DOHH2 (cell line): ENCODE results near the gene KCNAB1.

ENCODE experiments used
- H3F3A ChIP-seq: fragments of 200-600 bp; sonication (generic), shearing (Covaris generic); 2 replicates; pipeline ENCODE4 v1.6.0; 2016; ENCODE audit warnings: antibody characterized with exemption, mild to moderate bottlenecking; ENCODE audit not compliant: control insufficient read depth, insufficient read depth
- H3K27ac ChIP-seq: fragments of 200-600 bp; sonication (generic); 2 replicates; pipeline ENCODE4 v1.5.1; 2014; ENCODE audit warnings: low read depth, mild to moderate bottlenecking, low read length, moderate library complexity
- H3K27me3 ChIP-seq: fragments of 200-600 bp; sonication (generic); 2 replicates; pipeline ENCODE4 v1.6.1; 2014; ENCODE audit warnings: mild to moderate bottlenecking, low read length, mixed read lengths; ENCODE audit not compliant: control insufficient read depth
- H3K36me3 ChIP-seq: fragments of 200-600 bp; sonication (generic); 2 replicates; pipeline ENCODE4 v1.6.1; 2014; ENCODE audit warnings: mild to moderate bottlenecking, low read length, moderate library complexity, mixed read lengths; ENCODE audit not compliant: control insufficient read depth
- H3K4me1 ChIP-seq: fragments of 200-600 bp; sonication (generic); 2 replicates; pipeline ENCODE4 v1.6.1; 2014; ENCODE audit warnings: mild to moderate bottlenecking, low read length, mixed read lengths; ENCODE audit not compliant: control insufficient read depth
- H3K4me2 ChIP-seq: fragments of 200-600 bp; sonication (generic); 2 replicates; pipeline ENCODE4 v1.6.0; 2014; ENCODE audit warnings: mild to moderate bottlenecking, low read length, moderate library complexity
- H3K4me3 ChIP-seq: fragments of 200-600 bp; sonication (generic); 2 replicates; pipeline ENCODE4 v1.5.1; 2014; ENCODE audit warnings: mild to moderate bottlenecking, low read length, mixed read lengths
- H3K79me2 ChIP-seq: fragments of 200-600 bp; sonication (generic); 2 replicates; pipeline ENCODE4 v1.6.1; 2014; ENCODE audit warnings: mild to moderate bottlenecking, low read length, mixed read lengths; ENCODE audit not compliant: control insufficient read depth
- H3K9me2 ChIP-seq: fragments of 200-600 bp; sonication (generic); replicated peaks from 2 replicates; pipeline ENCODE4 v1.6.1; 2014; ENCODE audit warnings: mild to moderate bottlenecking, low read length, mixed read lengths; ENCODE audit not compliant: control insufficient read depth
- H3K9me3 ChIP-seq: fragments of 200-600 bp; sonication (generic); 2 replicates; pipeline ENCODE4 v1.6.1; 2014; ENCODE audit warnings: antibody characterized with exemption, low read length, mixed read lengths; ENCODE audit not compliant: control insufficient read depth, insufficient read depth
- H4K20me1 ChIP-seq: fragments of 200-600 bp; sonication (generic); 2 replicates; pipeline ENCODE4 v1.6.0; 2014; ENCODE audit warnings: low read depth, mild to moderate bottlenecking, antibody characterized with exemption, low read length, moderate library complexity; ENCODE audit not compliant: control insufficient read depth, insufficient read depth
- EZH2phosphoT487 ChIP-seq: fragments of 200-600 bp; sonication (generic); IDR thresholded peaks from 2 replicates; pipeline ENCODE4 v1.6.1; 2017; ENCODE audit warnings: borderline replicate concordance, mild to moderate bottlenecking, antibody characterized with exemption, low read length, moderate library complexity, mixed read lengths
- TF ChIP-seq, protein P1 (sequence below): fragments of 200-600 bp; sonication (generic); IDR thresholded peaks from one replicate; pipeline ENCODE4 v1.5.1; 2014; ENCODE audit warnings: antibody characterized with exemption, mild to moderate bottlenecking, low read depth, low read length; ENCODE audit not compliant: poor library complexity, severe bottlenecking

KCNAB1 gene

GRCh38 chr3:156271508-156271907, 151.1 kb downstream of the KCNAB1 start:
- Histone ChIP-seq H3K4me3 (no peak overlapping the region), H3K27ac (no peak overlapping the region), H3K4me2 (no peak overlapping the region), H3K4me1 (no peaks in the 10 kb centered on the region), H3K9me3 (no peaks in the 10 kb centered on the region), H3K79me2 (no peaks in the 10 kb centered on the region), H3K36me3 (no peaks in the 10 kb centered on the region), H4K20me1 (no peaks in the 10 kb centered on the region), H3K27me3 (no peaks in the 10 kb centered on the region), H3F3A (no peaks in the 10 kb centered on the region), H3K9me2 (no peaks in the 10 kb centered on the region)
- TF ChIP-seq EZH2phosphoT487, result no peak
- TF ChIP-seq, protein P1, sequence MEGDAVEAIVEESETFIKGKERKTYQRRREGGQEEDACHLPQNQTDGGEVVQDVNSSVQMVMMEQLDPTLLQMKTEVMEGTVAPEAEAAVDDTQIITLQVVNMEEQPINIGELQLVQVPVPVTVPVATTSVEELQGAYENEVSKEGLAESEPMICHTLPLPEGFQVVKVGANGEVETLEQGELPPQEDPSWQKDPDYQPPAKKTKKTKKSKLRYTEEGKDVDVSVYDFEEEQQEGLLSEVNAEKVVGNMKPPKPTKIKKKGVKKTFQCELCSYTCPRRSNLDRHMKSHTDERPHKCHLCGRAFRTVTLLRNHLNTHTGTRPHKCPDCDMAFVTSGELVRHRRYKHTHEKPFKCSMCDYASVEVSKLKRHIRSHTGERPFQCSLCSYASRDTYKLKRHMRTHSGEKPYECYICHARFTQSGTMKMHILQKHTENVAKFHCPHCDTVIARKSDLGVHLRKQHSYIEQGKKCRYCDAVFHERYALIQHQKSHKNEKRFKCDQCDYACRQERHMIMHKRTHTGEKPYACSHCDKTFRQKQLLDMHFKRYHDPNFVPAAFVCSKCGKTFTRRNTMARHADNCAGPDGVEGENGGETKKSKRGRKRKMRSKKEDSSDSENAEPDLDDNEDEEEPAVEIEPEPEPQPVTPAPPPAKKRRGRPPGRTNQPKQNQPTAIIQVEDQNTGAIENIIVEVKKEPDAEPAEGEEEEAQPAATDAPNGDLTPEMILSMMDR, result no peak

GRCh38 chr3:156271995-156272719, 151.8 kb downstream of the KCNAB1 start:
- TF ChIP-seq, protein P1, result no peak
- no peak for TF ChIP-seq EZH2phosphoT487
- no peaks in the 10 kb centered on the region for H3K27me3 ChIP-seq
- no peaks in the 10 kb centered on the region for H3K9me2 ChIP-seq
- no peaks in the 10 kb centered on the region for H4K20me1 ChIP-seq
- H3K4me2 ChIP-seq, result no peak overlapping the region
- no peak overlapping the region for H3K27ac ChIP-seq
- no peak overlapping the region for H3K4me3 ChIP-seq
- no peaks in the 10 kb centered on the region for H3K9me3 ChIP-seq
- H3K79me2 ChIP-seq, result no peaks in the 10 kb centered on the region
- no peaks in the 10 kb centered on the region for H3K4me1 ChIP-seq
- H3K36me3 ChIP-seq, result no peaks in the 10 kb centered on the region
- no peaks in the 10 kb centered on the region for H3F3A ChIP-seq

GRCh38 chr3:156273111-156273694, 152.8 kb downstream of the KCNAB1 start:
- Histone ChIP-seq H3K9me3 (no peaks in the 10 kb centered on the region), H3K36me3 (no peaks in the 10 kb centered on the region), H3K27me3 (no peaks in the 10 kb centered on the region), H3K79me2 (no peaks in the 10 kb centered on the region), H3K27ac (no peak overlapping the region), H3K4me2 (no peak overlapping the region), H3F3A (no peaks in the 10 kb centered on the region), H4K20me1 (no peaks in the 10 kb centered on the region), H3K4me1 (no peaks in the 10 kb centered on the region), H3K9me2 (no peaks in the 10 kb centered on the region), H3K4me3 (no peak overlapping the region)
- TF ChIP-seq, protein P1, result no peak
- no peak for TF ChIP-seq EZH2phosphoT487
